SK-N-SH treated with all-trans-retinoic acid at 6 μM for 48 hours (cell line): ENCODE measurements around the gene EPB41L4A.

Source experiments
- ATAC-seq: fragments of 200-7000 bp; cut with Tn5 transposase; 3 replicates; pipeline ENCODE4 v1.9.1; 2020; ENCODE audit warnings: mild to moderate bottlenecking, moderate library complexity
- ARNTL ChIP-seq: fragments of 450-650 bp; formaldehyde crosslinking; IDR thresholded peaks from 2 replicates; pipeline ENCODE4 v1.5.0; 2020; ENCODE audit warnings: low read depth, mild to moderate bottlenecking, moderate library complexity, borderline replicate concordance
- BACH2 ChIP-seq: fragments of 250-450 bp; sonication (Bioruptor Pico); IDR thresholded peaks from 2 replicates; pipeline ENCODE4 v1.9.0; 2021; ENCODE audit warnings: mild to moderate bottlenecking, borderline replicate concordance
- CSDC2 ChIP-seq: fragments of 250-450 bp; sonication (Bioruptor Pico); IDR thresholded peaks from 2 replicates; pipeline ENCODE4 v1.5.0; 2020; ENCODE audit warnings: mild to moderate bottlenecking, moderate library complexity
- ESRRG ChIP-seq: fragments of 250-450 bp; sonication (Bioruptor Pico); IDR thresholded peaks from 2 replicates; pipeline ENCODE4 v1.6.1; 2021; ENCODE audit warnings: mild to moderate bottlenecking
- GLIS3 ChIP-seq: fragments of 250-450 bp; sonication (Bioruptor Pico); IDR thresholded peaks from 2 replicates; pipeline ENCODE4 v1.5.0; 2020; ENCODE audit warnings: mild to moderate bottlenecking, moderate library complexity
- ISL1 ChIP-seq: fragments of 250-450 bp; sonication (Bioruptor Pico); IDR thresholded peaks from 2 replicates; pipeline ENCODE4 v2.1.2; 2022; ENCODE audit warnings: mild to moderate bottlenecking, moderate library complexity
- OSR1 ChIP-seq: fragments of 250-450 bp; sonication (Bioruptor Pico); IDR thresholded peaks from 2 replicates; pipeline ENCODE4 v1.8.0; 2022; ENCODE audit warnings: moderate library complexity, mild to moderate bottlenecking, inconsistent platforms
- PATZ1 ChIP-seq: fragments of 250-450 bp; sonication (Bioruptor Pico); IDR thresholded peaks from 2 replicates; pipeline ENCODE4 v1.8.0; 2020; ENCODE audit warnings: mild to moderate bottlenecking, moderate library complexity, borderline replicate concordance
- PPARA ChIP-seq: fragments of 250-450 bp; sonication (Bioruptor Pico); IDR thresholded peaks from 2 replicates; pipeline ENCODE4 v1.5.0; 2020; ENCODE audit warnings: mild to moderate bottlenecking, borderline replicate concordance
- RARB ChIP-seq: fragments of 250-450 bp; sonication (Bioruptor Pico); IDR thresholded peaks from 2 replicates; pipeline ENCODE4 v1.8.0; 2021; ENCODE audit warnings: mild to moderate bottlenecking, moderate library complexity
- SNAI2 ChIP-seq: fragments of 250-450 bp; sonication (Bioruptor Pico); IDR thresholded peaks from 2 replicates; pipeline ENCODE4 v1.5.0; 2020; ENCODE audit warnings: mild to moderate bottlenecking, moderate library complexity
- TCF4 ChIP-seq: fragments of 250-450 bp; sonication (Bioruptor Pico); IDR thresholded peaks from 2 replicates; pipeline ENCODE4 v1.8.0; 2021; ENCODE audit warnings: mild to moderate bottlenecking, moderate library complexity, borderline replicate concordance
- TOX ChIP-seq: fragments of 250-450 bp; sonication (Bioruptor Pico); IDR thresholded peaks from 2 replicates; pipeline ENCODE4 v1.8.0; 2021; ENCODE audit warnings: mild to moderate bottlenecking, moderate library complexity, borderline replicate concordance
- TSHZ2 ChIP-seq: fragments of 250-450 bp; sonication (Bioruptor Pico); IDR thresholded peaks from 2 replicates; pipeline ENCODE4 v1.5.0; 2020; ENCODE audit warnings: mild to moderate bottlenecking, moderate library complexity
- ZC3H10 ChIP-seq: fragments of 250-450 bp; sonication (Bioruptor Pico); IDR thresholded peaks from 2 replicates; pipeline ENCODE4 v1.5.1; 2021; ENCODE audit warnings: mild to moderate bottlenecking, moderate library complexity
- ZFP3 ChIP-seq: fragments of 250-450 bp; sonication (Bioruptor Pico); IDR thresholded peaks from 2 replicates; pipeline ENCODE4 v1.5.0; 2020; ENCODE audit warnings: mild to moderate bottlenecking, moderate library complexity
- ZFP30 ChIP-seq: fragments of 450-650 bp; formaldehyde crosslinking; IDR thresholded peaks from 2 replicates; pipeline ENCODE4 v1.5.0; 2022; ENCODE audit warnings: mild to moderate bottlenecking, moderate library complexity
- ZNF565 ChIP-seq: fragments of 450-650 bp; formaldehyde crosslinking; conservative IDR thresholded peaks from 2 replicates; pipeline ENCODE4 v1.5.0; 2020; ENCODE audit warnings: low read depth, mild to moderate bottlenecking, moderate library complexity
- ZNF70 ChIP-seq: fragments of 450-650 bp; formaldehyde crosslinking; IDR thresholded peaks from 2 replicates; pipeline ENCODE4 v1.5.0; 2020; ENCODE audit warnings: mild to moderate bottlenecking, moderate library complexity
- TF ChIP-seq, protein P1 (sequence below): fragments of 250-450 bp; sonication (Bioruptor Pico); IDR thresholded peaks from 2 replicates; pipeline ENCODE4 v1.5.1; 2021; ENCODE audit warnings: mild to moderate bottlenecking, moderate library complexity
- TF ChIP-seq, protein P2 (sequence below): fragments of 250-450 bp; sonication (Bioruptor Pico); IDR thresholded peaks from 2 replicates; pipeline ENCODE4 v1.5.1; 2020; ENCODE audit warnings: low read depth, mild to moderate bottlenecking, moderate library complexity

Gene EPB41L4A

GRCh38 chr5:112348387-112348786 lies 70.7 kb downstream of the EPB41L4A start:
- TF ChIP-seq ISL1 (CRISPR knock-in tag) (no peak), BACH2 (no peak), ZNF565 (CRISPR knock-in tag) (no peak), ZNF70 (CRISPR knock-in tag) (no peak), TSHZ2 (CRISPR knock-in tag) (no peak), OSR1 (CRISPR knock-in tag) (no peak), ARNTL (no peak), TCF4 (CRISPR knock-in tag) (no peak), ZC3H10 (CRISPR knock-in tag) (no peak), PPARA (no peak), RARB (CRISPR knock-in tag) (no peak), GLIS3 (CRISPR knock-in tag) (no peak), PATZ1 (CRISPR knock-in tag) (no peak)
- TF ChIP-seq, protein P1, sequence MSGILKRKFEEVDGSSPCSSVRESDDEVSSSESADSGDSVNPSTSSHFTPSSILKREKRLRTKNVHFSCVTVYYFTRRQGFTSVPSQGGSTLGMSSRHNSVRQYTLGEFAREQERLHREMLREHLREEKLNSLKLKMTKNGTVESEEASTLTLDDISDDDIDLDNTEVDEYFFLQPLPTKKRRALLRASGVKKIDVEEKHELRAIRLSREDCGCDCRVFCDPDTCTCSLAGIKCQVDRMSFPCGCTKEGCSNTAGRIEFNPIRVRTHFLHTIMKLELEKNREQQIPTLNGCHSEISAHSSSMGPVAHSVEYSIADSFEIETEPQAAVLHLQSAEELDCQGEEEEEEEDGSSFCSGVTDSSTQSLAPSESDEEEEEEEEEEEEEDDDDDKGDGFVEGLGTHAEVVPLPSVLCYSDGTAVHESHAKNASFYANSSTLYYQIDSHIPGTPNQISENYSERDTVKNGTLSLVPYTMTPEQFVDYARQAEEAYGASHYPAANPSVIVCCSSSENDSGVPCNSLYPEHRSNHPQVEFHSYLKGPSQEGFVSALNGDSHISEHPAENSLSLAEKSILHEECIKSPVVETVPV (CRISPR knock-in tag): no peak
- TF ChIP-seq, protein P2, sequence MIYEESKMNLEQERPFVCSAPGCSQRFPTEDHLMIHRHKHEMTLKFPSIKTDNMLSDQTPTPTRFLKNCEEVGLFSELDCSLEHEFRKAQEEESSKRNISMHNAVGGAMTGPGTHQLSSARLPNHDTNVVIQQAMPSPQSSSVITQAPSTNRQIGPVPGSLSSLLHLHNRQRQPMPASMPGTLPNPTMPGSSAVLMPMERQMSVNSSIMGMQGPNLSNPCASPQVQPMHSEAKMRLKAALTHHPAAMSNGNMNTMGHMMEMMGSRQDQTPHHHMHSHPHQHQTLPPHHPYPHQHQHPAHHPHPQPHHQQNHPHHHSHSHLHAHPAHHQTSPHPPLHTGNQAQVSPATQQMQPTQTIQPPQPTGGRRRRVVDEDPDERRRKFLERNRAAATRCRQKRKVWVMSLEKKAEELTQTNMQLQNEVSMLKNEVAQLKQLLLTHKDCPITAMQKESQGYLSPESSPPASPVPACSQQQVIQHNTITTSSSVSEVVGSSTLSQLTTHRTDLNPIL (CRISPR knock-in tag): no peak
- ATAC-seq: no peak

GRCh38 chr5:112346411-112347044 lies 72.5 kb downstream of the EPB41L4A start:
- TF ChIP-seq, protein P1 (CRISPR knock-in tag): no peak
- TF ChIP-seq ZFP30 (CRISPR knock-in tag): no peak
- ATAC-seq: no peak

- no peak for ATAC-seq
- TF ChIP-seq ISL1 (CRISPR knock-in tag): no peak
- TF ChIP-seq ZNF565 (CRISPR knock-in tag): no peak
- TF ChIP-seq TOX: no peak
- TF ChIP-seq ESRRG (CRISPR knock-in tag): no peak
- no peak for TF ChIP-seq BACH2
- TF ChIP-seq ARNTL: no peak
- TF ChIP-seq, protein P1 (CRISPR knock-in tag): no peak
- TF ChIP-seq CSDC2 (CRISPR knock-in tag): no peak
- no peak for TF ChIP-seq ZNF70 (CRISPR knock-in tag)
- TF ChIP-seq TSHZ2 (CRISPR knock-in tag): no peak
- no peak for TF ChIP-seq PATZ1 (CRISPR knock-in tag)
- no peak for TF ChIP-seq TCF4 (CRISPR knock-in tag)
- TF ChIP-seq ZFP30 (CRISPR knock-in tag): no peak
- no peak for TF ChIP-seq ZFP3 (CRISPR knock-in tag)
- no peak for TF ChIP-seq PPARA
- TF ChIP-seq OSR1 (CRISPR knock-in tag): no peak
- TF ChIP-seq SNAI2 (CRISPR knock-in tag): no peak
Observed at GRCh38 chr5:112344540-112344939, 74.5 kb downstream of the EPB41L4A start.
